Measurements from ENCODE around the gene MNX1. TPM values are rescaled to one million over a fixed set of nuclear protein-coding genes. Genes with fewer than 3 reads are reported as not detected.

Gene MNX1
- total and polyA plus RNA-seq, 10 of the 15 experiments (the other 5 are each of a cell fraction or from before 2014, with no cell fraction given): 0.22 to 2.7 (median 1.3) TPM; not detected in 1

DNA sequence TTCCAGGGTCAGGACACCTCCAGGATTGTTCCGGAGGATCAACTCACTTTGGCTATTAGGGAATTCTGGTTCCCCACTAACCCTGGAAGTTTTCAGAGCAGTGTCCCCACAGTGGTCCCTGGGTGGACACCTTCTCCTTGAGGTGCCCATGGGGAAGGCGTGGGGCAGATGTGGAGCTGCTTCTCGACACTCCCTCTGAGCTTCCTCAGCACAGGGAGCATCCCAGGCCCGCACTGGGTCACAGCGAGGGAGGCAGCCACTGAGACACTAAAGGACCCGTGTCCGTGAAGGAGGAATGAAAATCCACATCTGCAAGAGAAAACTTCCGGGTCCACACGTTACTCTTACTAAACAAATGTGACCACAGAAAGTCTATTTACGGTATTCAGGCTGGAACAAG, 48.2 kb upstream of the MNX1 start:
- no peaks in the 10 kb centered on the region for H3K79me2 ChIP-seq (ENCODE audit: control insufficient read depth, insufficient read depth, low read length)
- DNase-seq (ENCODE audit: low read depth, low spot score) (no peak), FAIRE-seq (no peak), ATAC-seq (no peak)
- H3K9me3 ChIP-seq (replicated peaks; ENCODE audit: control insufficient read depth, insufficient read depth, low read length): no peaks in the 10 kb centered on the region; the same call in 2 of the 3 replicates
- H3K9ac ChIP-seq (ENCODE audit: control insufficient read depth, insufficient read depth, low read length): no peak overlapping the region
- H3K4me3 ChIP-seq: no peak overlapping the region
- no peaks in the 10 kb centered on the region for H3K4me1 ChIP-seq (ENCODE audit: control insufficient read depth, insufficient read depth, low read length)
- in situ Hi-C loops (cut with MboI) (no loop called here), intact Hi-C loops (cut with micrococcal nuclease; ENCODE audit: unreplicated experiment) (no loop called here)
- no peaks in the 10 kb centered on the region for H3K27me3 ChIP-seq (replicated peaks in 1 of 2; ENCODE audit: control insufficient read depth in 2 of 2, insufficient read depth in 2 of 2, low read length in 1 of 2)
- POLR2A ChIA-PET: no interaction called here
- CTCF ChIA-PET: no interaction called here
- H4K20me1 ChIP-seq (ENCODE audit: control insufficient read depth, insufficient read depth): no peaks in the 10 kb centered on the region
- RAD21 ChIA-PET (ENCODE audit: unreplicated experiment): no interaction called here
- H3K4me2 ChIP-seq (ENCODE audit: control insufficient read depth, insufficient read depth): no peak overlapping the region
- BruUV-seq (replicated peaks): no TSS peak
- 30% methylated on average over 10 of the region's 10 CpGs for WGBS (ENCODE audit: insufficient coverage, insufficient replicate concordance, low lambda C conversion rate, missing lambda C conversion rate)
- SMC1A ChIA-PET (ENCODE audit: uncharacterized antibody, unreplicated experiment): no interaction called here
- no peak overlapping the region for H2AFZ ChIP-seq (ENCODE audit: control insufficient read depth, low read depth, low read length)
- H3K27ac ChIP-seq (ENCODE audit: control insufficient read depth, insufficient read depth): no peak overlapping the region
- H3K36me3 ChIP-seq (ENCODE audit: control insufficient read depth in 2 of 2, insufficient read depth in 2 of 2, low read length in 1 of 2): no peaks in the 10 kb centered on the region
- no peak for TF ChIP-seq YY1 (IDR thresholded peaks at IDR 0.05; ENCODE audit: low read depth, low read length)
- no peak for TF ChIP-seq NBN (IDR thresholded peaks at IDR 0.05)
- no peak for TF ChIP-seq NR2F1 (conservative IDR thresholded peaks at IDR 0.05)
- no peak for TF ChIP-seq FOXM1 (IDR thresholded peaks at IDR 0.05; ENCODE audit: low read depth, low read length)
- TF ChIP-seq, protein P1, sequence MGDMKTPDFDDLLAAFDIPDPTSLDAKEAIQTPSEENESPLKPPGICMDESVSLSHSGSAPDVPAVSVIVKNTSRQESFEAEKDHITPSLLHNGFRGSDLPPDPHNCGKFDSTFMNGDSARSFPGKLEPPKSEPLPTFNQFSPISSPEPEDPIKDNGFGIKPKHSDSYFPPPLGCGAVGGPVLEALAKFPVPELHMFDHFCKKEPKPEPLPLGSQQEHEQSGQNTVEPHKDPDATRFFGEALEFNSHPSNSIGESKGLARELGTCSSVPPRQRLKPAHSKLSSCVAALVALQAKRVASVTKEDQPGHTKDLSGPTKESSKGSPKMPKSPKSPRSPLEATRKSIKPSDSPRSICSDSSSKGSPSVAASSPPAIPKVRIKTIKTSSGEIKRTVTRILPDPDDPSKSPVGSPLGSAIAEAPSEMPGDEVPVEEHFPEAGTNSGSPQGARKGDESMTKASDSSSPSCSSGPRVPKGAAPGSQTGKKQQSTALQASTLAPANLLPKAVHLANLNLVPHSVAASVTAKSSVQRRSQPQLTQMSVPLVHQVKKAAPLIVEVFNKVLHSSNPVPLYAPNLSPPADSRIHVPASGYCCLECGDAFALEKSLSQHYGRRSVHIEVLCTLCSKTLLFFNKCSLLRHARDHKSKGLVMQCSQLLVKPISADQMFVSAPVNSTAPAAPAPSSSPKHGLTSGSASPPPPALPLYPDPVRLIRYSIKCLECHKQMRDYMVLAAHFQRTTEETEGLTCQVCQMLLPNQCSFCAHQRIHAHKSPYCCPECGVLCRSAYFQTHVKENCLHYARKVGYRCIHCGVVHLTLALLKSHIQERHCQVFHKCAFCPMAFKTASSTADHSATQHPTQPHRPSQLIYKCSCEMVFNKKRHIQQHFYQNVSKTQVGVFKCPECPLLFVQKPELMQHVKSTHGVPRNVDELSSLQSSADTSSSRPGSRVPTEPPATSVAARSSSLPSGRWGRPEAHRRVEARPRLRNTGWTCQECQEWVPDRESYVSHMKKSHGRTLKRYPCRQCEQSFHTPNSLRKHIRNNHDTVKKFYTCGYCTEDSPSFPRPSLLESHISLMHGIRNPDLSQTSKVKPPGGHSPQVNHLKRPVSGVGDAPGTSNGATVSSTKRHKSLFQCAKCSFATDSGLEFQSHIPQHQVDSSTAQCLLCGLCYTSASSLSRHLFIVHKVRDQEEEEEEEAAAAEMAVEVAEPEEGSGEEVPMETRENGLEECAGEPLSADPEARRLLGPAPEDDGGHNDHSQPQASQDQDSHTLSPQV (IDR thresholded peaks at IDR 0.05): no peak
- no peak for TF ChIP-seq MAX (IDR thresholded peaks at IDR 0.05; ENCODE audit: low read depth, low read length)
- TF ChIP-seq ZZZ3 (IDR thresholded peaks at IDR 0.05; ENCODE audit: control insufficient read depth, insufficient read length, low read depth): no peak
- TF ChIP-seq, protein P2, sequence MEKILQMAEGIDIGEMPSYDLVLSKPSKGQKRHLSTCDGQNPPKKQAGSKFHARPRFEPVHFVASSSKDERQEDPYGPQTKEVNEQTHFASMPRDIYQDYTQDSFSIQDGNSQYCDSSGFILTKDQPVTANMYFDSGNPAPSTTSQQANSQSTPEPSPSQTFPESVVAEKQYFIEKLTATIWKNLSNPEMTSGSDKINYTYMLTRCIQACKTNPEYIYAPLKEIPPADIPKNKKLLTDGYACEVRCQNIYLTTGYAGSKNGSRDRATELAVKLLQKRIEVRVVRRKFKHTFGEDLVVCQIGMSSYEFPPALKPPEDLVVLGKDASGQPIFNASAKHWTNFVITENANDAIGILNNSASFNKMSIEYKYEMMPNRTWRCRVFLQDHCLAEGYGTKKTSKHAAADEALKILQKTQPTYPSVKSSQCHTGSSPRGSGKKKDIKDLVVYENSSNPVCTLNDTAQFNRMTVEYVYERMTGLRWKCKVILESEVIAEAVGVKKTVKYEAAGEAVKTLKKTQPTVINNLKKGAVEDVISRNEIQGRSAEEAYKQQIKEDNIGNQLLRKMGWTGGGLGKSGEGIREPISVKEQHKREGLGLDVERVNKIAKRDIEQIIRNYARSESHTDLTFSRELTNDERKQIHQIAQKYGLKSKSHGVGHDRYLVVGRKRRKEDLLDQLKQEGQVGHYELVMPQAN (conservative IDR thresholded peaks at IDR 0.05): no peak
- TF ChIP-seq, protein P3, sequence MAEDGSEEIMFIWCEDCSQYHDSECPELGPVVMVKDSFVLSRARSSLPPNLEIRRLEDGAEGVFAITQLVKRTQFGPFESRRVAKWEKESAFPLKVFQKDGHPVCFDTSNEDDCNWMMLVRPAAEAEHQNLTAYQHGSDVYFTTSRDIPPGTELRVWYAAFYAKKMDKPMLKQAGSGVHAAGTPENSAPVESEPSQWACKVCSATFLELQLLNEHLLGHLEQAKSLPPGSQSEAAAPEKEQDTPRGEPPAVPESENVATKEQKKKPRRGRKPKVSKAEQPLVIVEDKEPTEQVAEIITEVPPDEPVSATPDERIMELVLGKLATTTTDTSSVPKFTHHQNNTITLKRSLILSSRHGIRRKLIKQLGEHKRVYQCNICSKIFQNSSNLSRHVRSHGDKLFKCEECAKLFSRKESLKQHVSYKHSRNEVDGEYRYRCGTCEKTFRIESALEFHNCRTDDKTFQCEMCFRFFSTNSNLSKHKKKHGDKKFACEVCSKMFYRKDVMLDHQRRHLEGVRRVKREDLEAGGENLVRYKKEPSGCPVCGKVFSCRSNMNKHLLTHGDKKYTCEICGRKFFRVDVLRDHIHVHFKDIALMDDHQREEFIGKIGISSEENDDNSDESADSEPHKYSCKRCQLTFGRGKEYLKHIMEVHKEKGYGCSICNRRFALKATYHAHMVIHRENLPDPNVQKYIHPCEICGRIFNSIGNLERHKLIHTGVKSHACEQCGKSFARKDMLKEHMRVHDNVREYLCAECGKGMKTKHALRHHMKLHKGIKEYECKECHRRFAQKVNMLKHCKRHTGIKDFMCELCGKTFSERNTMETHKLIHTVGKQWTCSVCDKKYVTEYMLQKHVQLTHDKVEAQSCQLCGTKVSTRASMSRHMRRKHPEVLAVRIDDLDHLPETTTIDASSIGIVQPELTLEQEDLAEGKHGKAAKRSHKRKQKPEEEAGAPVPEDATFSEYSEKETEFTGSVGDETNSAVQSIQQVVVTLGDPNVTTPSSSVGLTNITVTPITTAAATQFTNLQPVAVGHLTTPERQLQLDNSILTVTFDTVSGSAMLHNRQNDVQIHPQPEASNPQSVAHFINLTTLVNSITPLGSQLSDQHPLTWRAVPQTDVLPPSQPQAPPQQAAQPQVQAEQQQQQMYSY (CRISPR knock-in tag; IDR thresholded peaks at IDR 0.05): no peak
- no peak for TF ChIP-seq LARP7 (IDR thresholded peaks at IDR 0.05)
- no peak for TF ChIP-seq KDM1A (IDR thresholded peaks at IDR 0.05; ENCODE audit: borderline replicate concordance)
- TF ChIP-seq ZNF622 (IDR thresholded peaks at IDR 0.05): no peak
- no peak for TF ChIP-seq MTA2 (IDR thresholded peaks at IDR 0.05; ENCODE audit: low read depth)
- TF ChIP-seq TBL1XR1 (IDR thresholded peaks at IDR 0.05; ENCODE audit: low read depth, low read length): no peak
